ENCODE measurements around the gene SCPEP1.
"Not testable (repeated sequence)": the region's sequence is repeated elsewhere in the genome, so short reads cannot be mapped to it uniquely, and the experiment has no call there.

- TF ChIP-seq POLR2A (IDR thresholded peaks at IDR 0.05; ENCODE audit: low read depth); CTCF (IDR thresholded peaks at IDR 0.05): not testable (repeated sequence)
These were observed 2.6 kb downstream of the SCPEP1 start for GRCh38 chr17:56980526-56980925.
